Muscle layer of duodenum (tissue), 2 donors: ENCODE data around the gene LPIN1.
A peak's percentile ranks its signal among the peaks of the same experiment; 100 is the strongest.

Source experiments
- H3K27ac ChIP-seq: one replicate; pipeline ENCODE4 v1.7.0; 2013; ENCODE audit warnings: mild to moderate bottlenecking, low read length
- H3K27me3 ChIP-seq: one replicate; pipeline ENCODE4 v1.7.0; 2013; ENCODE audit warnings: low read depth, mild to moderate bottlenecking, control low read depth, low read length
- H3K36me3 ChIP-seq, 2 donors: one replicate each; pipeline ENCODE4 v1.7.0; 2013; ENCODE audit warnings: low read length in 2 of 2, control low read depth in 1 of 2, mild to moderate bottlenecking in 1 of 2; ENCODE audit not compliant: insufficient read depth in 2 of 2, control insufficient read depth in 1 of 2
- H3K4me1 ChIP-seq, 2 donors: one replicate each; pipeline ENCODE4 v1.7.0; 2013; ENCODE audit warnings: low read length in 2 of 2, mild to moderate bottlenecking in 2 of 2, control low read depth in 1 of 2, moderate library complexity in 1 of 2; ENCODE audit not compliant: insufficient read depth in 2 of 2, control insufficient read depth in 1 of 2
- H3K4me3 ChIP-seq, 2 donors: one replicate each; pipeline ENCODE4 v1.7.0; 2013; ENCODE audit warnings: low read length in 2 of 2, low read depth in 1 of 2, mild to moderate bottlenecking in 1 of 2
- H3K9me3 ChIP-seq, 2 donors: one replicate each; pipeline ENCODE4 v1.7.0; 2013; ENCODE audit warnings: low read length in 2 of 2, control low read depth in 1 of 2, mild to moderate bottlenecking in 1 of 2; ENCODE audit not compliant: control insufficient read depth in 1 of 2
- donor health status: healthy.

Gene LPIN1

DNA sequence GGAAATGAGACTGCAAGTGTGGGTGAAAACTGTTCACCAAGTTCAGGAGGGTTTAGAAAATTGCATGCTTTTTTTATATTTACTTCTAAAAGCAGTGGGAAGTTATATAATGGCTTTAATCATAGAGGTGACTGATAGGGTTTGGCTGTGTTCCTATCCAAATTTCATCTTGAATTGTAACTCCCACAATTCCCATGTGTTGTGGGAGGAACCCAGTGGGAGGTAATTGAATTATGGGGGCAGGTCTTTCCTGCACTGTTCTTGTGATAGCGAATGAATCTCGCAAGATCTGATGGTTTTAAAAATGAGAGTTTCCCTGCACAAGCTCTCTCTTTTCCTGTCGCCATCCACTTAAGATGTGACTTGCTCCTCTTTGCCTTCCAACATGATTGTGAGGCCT is 40.7 kb upstream of the LPIN1 start:
- H3K27ac ChIP-seq, result no peak overlapping the region
- H3K27me3 ChIP-seq, result no peaks in the 10 kb centered on the region
- peaks cover 0 to under 1% of the 10 kb centered on the region in 2 donors for H3K4me1 ChIP-seq
- no peaks in the 10 kb centered on the region for H3K9me3 ChIP-seq
- H3K36me3 ChIP-seq, result no peaks in the 10 kb centered on the region
- no peak overlapping the region for H3K4me3 ChIP-seq

DNA sequence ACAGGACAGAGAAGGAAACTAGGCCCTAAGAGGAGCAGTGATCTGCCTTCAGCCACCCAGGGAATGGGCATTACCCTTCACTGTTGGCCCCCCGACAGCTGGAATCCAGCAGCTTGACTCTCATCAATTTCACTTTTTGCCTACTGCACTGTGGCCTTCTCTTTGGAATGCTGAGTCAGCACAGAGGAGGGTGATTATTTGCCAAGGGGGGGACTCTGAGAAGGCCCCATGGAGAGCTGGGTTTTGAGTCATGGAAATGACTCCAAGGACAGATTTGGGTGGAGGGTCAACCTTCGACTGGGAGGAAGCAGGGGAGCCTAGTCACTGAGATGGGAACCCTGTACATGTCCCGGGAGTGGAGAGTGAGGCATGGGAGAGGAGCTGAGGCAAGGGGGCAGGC is 38.3 kb upstream of the LPIN1 start:
- Histone ChIP-seq H3K4me1 (peaks cover 0 to 7% of the 10 kb centered on the region in 2 donors), H3K27me3 (no peaks in the 10 kb centered on the region), H3K27ac (no peak overlapping the region), H3K36me3 (no peaks in the 10 kb centered on the region), H3K9me3 (no peaks in the 10 kb centered on the region), H3K4me3 (no peak overlapping the region)

DNA sequence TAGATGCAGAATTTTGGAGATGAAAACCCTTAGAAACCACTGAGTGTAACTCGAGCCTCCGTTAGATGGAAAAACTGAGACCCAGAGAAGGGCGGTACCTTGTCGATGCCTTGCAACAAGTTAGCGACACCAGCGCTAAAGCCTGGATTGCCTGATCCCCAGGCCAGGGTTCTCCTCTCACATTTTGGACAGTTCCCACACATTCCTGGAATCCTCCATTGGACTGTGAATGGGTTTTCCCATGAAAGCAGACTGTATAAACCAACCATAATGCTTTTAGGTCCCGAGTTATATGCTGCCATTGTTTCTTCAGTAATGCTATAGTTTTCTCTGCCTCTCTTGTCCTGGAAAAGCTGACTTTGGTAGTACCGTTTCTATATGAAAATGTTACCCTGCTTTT is 37.1 kb upstream of the LPIN1 start:
- Histone ChIP-seq H3K27me3 (no peaks in the 10 kb centered on the region), H3K4me3 (no peak overlapping the region), H3K27ac (no peak overlapping the region), H3K36me3 (no peaks in the 10 kb centered on the region), H3K9me3 (no peaks in the 10 kb centered on the region), H3K4me1 (peaks cover 0 to 7% of the 10 kb centered on the region in 2 donors)

GRCh38 chr2:11710210-11710609 is 36.2 kb upstream of the LPIN1 start:
- peak overlapping the region; percentile 46 for H3K27ac ChIP-seq
- H3K4me3 ChIP-seq, result no peak overlapping the region
- no peaks in the 10 kb centered on the region for H3K36me3 ChIP-seq
- H3K9me3 ChIP-seq, result no peaks in the 10 kb centered on the region
- H3K27me3 ChIP-seq, result no peaks in the 10 kb centered on the region
- peaks cover 0 to 7% of the 10 kb centered on the region in 2 donors for H3K4me1 ChIP-seq

DNA sequence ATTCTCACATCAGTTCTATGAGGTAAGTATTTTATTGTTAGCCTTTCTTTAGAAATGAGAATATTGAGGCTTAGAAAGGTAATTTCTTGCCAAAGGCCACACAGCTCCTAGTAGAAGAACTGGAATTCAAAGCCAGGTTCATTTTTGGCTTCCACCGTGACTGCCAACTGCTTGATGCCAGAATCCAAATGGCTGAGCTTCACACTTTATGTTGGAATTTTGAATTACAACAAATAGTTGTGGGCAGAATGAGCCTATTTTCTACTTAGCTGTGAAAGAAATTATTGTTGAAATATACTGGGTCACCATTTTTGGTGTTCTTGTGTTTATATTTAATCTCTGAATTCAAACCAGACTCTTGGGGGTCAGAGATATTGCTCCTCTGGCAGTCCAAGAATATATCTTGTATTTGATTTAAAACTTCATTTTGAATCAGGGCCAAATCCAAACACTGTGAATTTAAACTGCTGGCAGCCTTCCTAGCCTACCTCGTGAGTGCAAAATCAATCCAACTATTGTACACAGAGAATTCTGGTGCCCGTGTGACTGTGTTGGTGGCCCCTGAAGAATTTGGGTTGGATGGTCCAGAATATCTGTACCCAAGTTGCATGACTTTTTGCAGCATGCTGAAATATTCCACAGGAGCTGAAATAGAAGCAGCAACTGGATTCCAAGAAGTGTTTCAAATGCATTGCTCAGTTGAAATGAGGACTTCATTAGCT is 35.6 kb upstream of the LPIN1 start:
- Histone ChIP-seq H3K27me3 (no peaks in the 10 kb centered on the region), H3K4me1 (peaks cover 0 to 7% of the 10 kb centered on the region in 2 donors), H3K36me3 (no peaks in the 10 kb centered on the region), H3K4me3 (no peak overlapping the region), H3K27ac (peak overlapping the region; percentile 46), H3K9me3 (no peaks in the 10 kb centered on the region)

GRCh38 chr2:11711354-11711716 is 35.1 kb upstream of the LPIN1 start:
- H3K4me1 ChIP-seq, result peaks cover 0 to 7% of the 10 kb centered on the region in 2 donors
- no peaks in the 10 kb centered on the region for H3K36me3 ChIP-seq
- H3K9me3 ChIP-seq, result no peaks in the 10 kb centered on the region
- H3K4me3 ChIP-seq, result no peak overlapping the region
- H3K27ac ChIP-seq, result no peak overlapping the region
- no peaks in the 10 kb centered on the region for H3K27me3 ChIP-seq

DNA sequence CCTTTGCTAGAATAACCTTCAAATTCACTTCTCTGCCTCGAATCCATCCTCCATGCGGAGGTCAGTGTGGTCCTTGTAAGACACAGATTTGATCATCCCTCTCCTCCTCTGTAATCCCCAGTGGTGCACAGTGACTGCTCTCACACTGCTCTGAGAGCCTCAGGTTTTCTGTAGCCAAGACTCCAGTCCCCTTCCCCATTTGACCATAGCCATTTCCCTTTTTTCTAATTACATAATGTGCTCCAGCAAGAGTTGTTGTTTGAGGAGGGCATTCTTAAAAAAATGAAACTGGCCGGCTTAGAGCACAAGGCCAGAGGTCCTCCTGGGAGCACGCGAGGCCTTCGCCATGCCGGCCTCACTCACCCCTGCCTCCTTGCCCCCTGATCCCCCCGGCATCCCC is 34.7 kb upstream of the LPIN1 start:
- Histone ChIP-seq H3K27me3 (no peaks in the 10 kb centered on the region), H3K36me3 (no peaks in the 10 kb centered on the region), H3K4me3 (no peak overlapping the region), H3K27ac (no peak overlapping the region), H3K4me1 (peaks cover 0 to 7% of the 10 kb centered on the region in 2 donors), H3K9me3 (no peaks in the 10 kb centered on the region)

DNA sequence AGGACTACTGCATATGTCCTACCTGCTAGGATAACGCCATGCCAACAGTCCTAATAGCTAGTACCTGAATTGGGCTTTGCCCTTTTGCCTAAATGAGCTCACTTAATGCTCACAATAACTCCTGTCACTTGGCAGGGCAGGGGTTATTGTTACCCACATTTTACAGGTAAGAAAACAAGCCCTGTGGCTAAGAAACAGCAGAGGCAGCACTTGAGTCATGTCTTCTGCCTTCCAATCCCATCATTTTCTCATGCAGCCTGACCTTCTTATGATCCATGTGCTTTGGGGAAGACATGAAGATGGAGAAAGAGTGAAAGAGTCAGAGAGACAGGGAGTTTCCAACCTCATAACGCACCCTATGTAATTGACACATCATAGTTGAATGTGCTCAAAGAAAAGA is 33.6 kb upstream of the LPIN1 start:
- Histone ChIP-seq H3K4me1 (peaks cover 0 to 7% of the 10 kb centered on the region in 2 donors), H3K4me3 (no peak overlapping the region), H3K36me3 (no peaks in the 10 kb centered on the region), H3K27ac (no peak overlapping the region), H3K9me3 (no peaks in the 10 kb centered on the region), H3K27me3 (no peaks in the 10 kb centered on the region)

- Histone ChIP-seq H3K9me3 (no peaks in the 10 kb centered on the region), H3K27me3 (no peaks in the 10 kb centered on the region), H3K4me1 (peaks cover 0 to 7% of the 10 kb centered on the region in 2 donors), H3K4me3 (no peak overlapping the region), H3K36me3 (no peaks in the 10 kb centered on the region), H3K27ac (no peak overlapping the region)
Measured at GRCh38 chr2:11713815-11714214, 32.6 kb upstream of the LPIN1 start.

- Histone ChIP-seq H3K4me3 (no peak overlapping the region), H3K27me3 (no peaks in the 10 kb centered on the region), H3K4me1 (peaks cover 0 to 2% of the 10 kb centered on the region in 2 donors), H3K9me3 (no peaks in the 10 kb centered on the region), H3K27ac (no peak overlapping the region), H3K36me3 (no peaks in the 10 kb centered on the region)
Measured at GRCh38 chr2:11715987-11716652, 30.3 kb upstream of the LPIN1 start.

DNA sequence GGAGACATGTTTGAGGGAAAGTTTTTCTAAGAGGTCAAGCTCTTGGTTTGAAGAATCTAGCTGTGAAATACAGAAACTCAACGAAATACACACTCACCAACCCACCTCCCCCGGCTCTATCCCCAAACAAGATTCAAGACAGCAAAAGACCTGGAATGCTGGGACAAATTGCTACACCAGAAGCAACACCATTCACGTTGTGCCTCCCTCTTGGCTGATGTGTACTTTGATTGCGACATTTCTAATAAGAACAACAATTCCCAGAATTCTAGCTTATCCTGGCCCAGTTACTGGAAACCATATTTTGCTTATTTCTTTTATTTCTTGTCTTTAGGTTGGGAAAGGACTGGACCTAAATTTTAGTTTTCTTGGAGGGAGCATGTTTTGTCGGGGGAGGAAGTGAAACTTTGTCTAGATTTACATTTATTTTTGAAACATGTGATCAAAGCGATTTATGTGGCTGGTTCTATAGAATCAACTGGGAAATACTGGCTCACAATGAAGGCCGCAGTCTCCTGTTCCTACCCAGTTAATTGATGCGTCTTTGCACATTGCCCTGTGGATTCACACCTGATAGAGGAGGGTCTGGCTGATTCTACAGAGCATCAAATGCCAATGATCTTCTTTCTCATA is 29.6 kb upstream of the LPIN1 start:
- Histone ChIP-seq H3K4me1 (no peaks in the 10 kb centered on the region), H3K36me3 (no peaks in the 10 kb centered on the region), H3K9me3 (no peaks in the 10 kb centered on the region), H3K27me3 (no peaks in the 10 kb centered on the region), H3K27ac (no peak overlapping the region), H3K4me3 (no peak overlapping the region)
